ENCODE data around the gene OBP2B. TPM values are rescaled to one million over a fixed set of nuclear protein-coding genes. Genes with fewer than 3 reads are reported as not detected.

OBP2B gene
- total and polyA plus RNA-seq, 9 of the 15 experiments (the other 6 are each of a cell fraction or from before 2014, with no cell fraction given): not detected

GRCh38 chr9:133184971-133185370 is 24.1 kb downstream of the OBP2B start:
- POLR2A ChIA-PET: interaction anchor here (2.0 kb wide), 1 partner anchor 163 kb away, joined by 4 read pairs; the partner anchor contains the start of genes MED22 and RPL7A
- H2AFZ ChIP-seq (ENCODE audit: low read depth, low read length): no peak overlapping the region
- in situ Hi-C loops (cut with MboI): loop anchor here (5.0 kb wide), 2 partner anchors 147 to 302 kb away; no protein-coding TSS in a partner anchor
- no peak overlapping the region for H3K27ac ChIP-seq (ENCODE audit: extremely low read depth, low read depth, low read length)
- intact Hi-C loops (cut with micrococcal nuclease): loop anchor here (2.0 to 5.0 kb wide), 3 partner anchors 52 to 302 kb away; no protein-coding TSS in a partner anchor
- WGBS (ENCODE audit: insufficient coverage, low coverage, missing lambda C conversion rate): 2% methylated on average over 7 of the region's 8 CpGs
- peak; percentile 86 for ATAC-seq
- no peaks in the 10 kb centered on the region for H3K79me2 ChIP-seq (ENCODE audit: control insufficient read depth, insufficient read depth, low read length)
- no peaks in the 10 kb centered on the region for H3K9me1 ChIP-seq (ENCODE audit: control insufficient read depth, insufficient read depth, low read length)
- FAIRE-seq: peak; percentile 98
- peak; percentile 69 to 83 (median 70) for DNase-seq (ENCODE audit: extremely low read depth in 1 of 4, low spot score in 3 of 4)
- H3K4me3 ChIP-seq: no peak overlapping the region
- peaks cover 4 to 15% of the 10 kb centered on the region in 2 experiments; a peak in 3 of 5 replicates for H3K4me1 ChIP-seq (replicated peaks in 1 of 2; ENCODE audit: control insufficient read depth in 2 of 2, insufficient read depth in 2 of 2, low read length in 2 of 2)
- H3K9me3 ChIP-seq (replicated peaks; ENCODE audit: control insufficient read depth, insufficient read depth, low read depth, low read length): no peaks in the 10 kb centered on the region
- peaks cover 19 to 34% of the 10 kb centered on the region in 2 experiments; a peak in 4 of 5 replicates for H3K27me3 ChIP-seq (ENCODE audit: control insufficient read depth in 2 of 2, insufficient read depth in 2 of 2, low read length in 2 of 2)
- H3K36me3 ChIP-seq (ENCODE audit: control insufficient read depth, insufficient read depth, low read length): no peaks in the 10 kb centered on the region
- H3K4me2 ChIP-seq (ENCODE audit: insufficient read depth, low read length): no peak overlapping the region
- H4K20me1 ChIP-seq (replicated peaks; ENCODE audit: control insufficient read depth, insufficient read depth, low read length): no peaks in the 10 kb centered on the region
- no peak overlapping the region for H3K9ac ChIP-seq (ENCODE audit: insufficient read depth in 1 of 2, low read depth in 2 of 2, low read length in 2 of 2)
- CTCF ChIA-PET (ENCODE audit: low intra/inter-chr PET ratio): interaction anchor here (0.7 to 3.0 kb wide), 8 partner anchors 141 to 301 kb away, joined by 3 to 33 read pairs (median 6); no protein-coding TSS in a partner anchor
- BruUV-seq (replicated peaks): no TSS peak
- TF ChIP-seq SMC3 (conservative IDR thresholded peaks at IDR 0.05; ENCODE audit: insufficient read depth, low read depth, low read length): peak; percentile 54
- peak; percentile 45; the same call in 1 of the 2 replicates for TF ChIP-seq ZNF24 (IDR thresholded peaks at IDR 0.05)
- TF ChIP-seq CHD1 (IDR thresholded peaks at IDR 0.05; ENCODE audit: low read length): no peak
- peak in 1 of 3 experiments; percentile 29 for TF ChIP-seq YY1 (IDR thresholded peaks at IDR 0.05; ENCODE audit: borderline replicate concordance in 1 of 3, control insufficient read depth in 1 of 3, extremely low read depth in 1 of 3, insufficient read depth in 3 of 3, insufficient read length in 1 of 3, insufficient replicate concordance in 2 of 3, low read depth in 1 of 3, low read length in 2 of 3)
- 0 out of 4 replicates have a peak, but pooled peaks of 1 of the 2 experiments have one; percentile 19 for TF ChIP-seq MAZ (CRISPR knock-in tag; conservative IDR thresholded peaks at IDR 0.05 in 1 of 2, IDR thresholded peaks at IDR 0.05 in 1 of 2)
- TF ChIP-seq CTCF (IDR thresholded peaks at IDR 0.05 in 2 of 3, conservative IDR thresholded peaks at IDR 0.05 in 1 of 3; ENCODE audit: insufficient read depth in 2 of 3, low read depth in 1 of 3, low read length in 3 of 3): peak; percentile 71 to 88 (median 86)
- TF ChIP-seq REST (IDR thresholded peaks at IDR 0.05; ENCODE audit: borderline replicate concordance): peak; percentile 66
- TF ChIP-seq REST (CRISPR knock-in tag; IDR thresholded peaks at IDR 0.05; ENCODE audit: low read depth): no peak
- no peak for TF ChIP-seq TCF7L2 (IDR thresholded peaks at IDR 0.05; ENCODE audit: low read depth, low read length)
- peak; percentile 52; the same call in 1 of the 2 replicates for TF ChIP-seq RB1 (IDR thresholded peaks at IDR 0.05; ENCODE audit: low read depth)
- peak; percentile 63 to 84 for TF ChIP-seq RAD21 (CRISPR knock-in tag; conservative IDR thresholded peaks at IDR 0.05 in 1 of 2, IDR thresholded peaks at IDR 0.05 in 1 of 2)

Measured in K562 (cell line).